Osteocyte (in vitro differentiated cells): ENCODE measurements around the gene TMEM44. TPM values are rescaled to one million over a fixed set of nuclear protein-coding genes. Genes with fewer than 3 reads are reported as not detected.
A peak's percentile ranks its signal among the peaks of the same experiment; 100 is the strongest.

Experiments
- DNase-seq: peaks from one replicate; pipeline ENCODE4 v3.0.0; 2021; ENCODE audit warnings: mixed read lengths; ENCODE audit not compliant: unreplicated experiment; ENCODE audit errors: extremely low spot score
- H3K27ac Mint-ChIP-seq: one replicate; pipeline ENCODE4 v1.8.0; 2021; ENCODE audit warnings: mild to moderate bottlenecking, mixed read lengths; ENCODE audit not compliant: unreplicated experiment
- H3K27me3 Mint-ChIP-seq: one replicate; pipeline ENCODE4 v1.8.0; 2021; ENCODE audit warnings: mixed read lengths; ENCODE audit not compliant: unreplicated experiment
- H3K36me3 Mint-ChIP-seq: one replicate; pipeline ENCODE4 v1.8.0; 2021; ENCODE audit warnings: mixed read lengths; ENCODE audit not compliant: unreplicated experiment
- H3K4me1 Mint-ChIP-seq: one replicate; pipeline ENCODE4 v1.8.0; 2021; ENCODE audit warnings: mixed read lengths; ENCODE audit not compliant: unreplicated experiment
- H3K4me3 Mint-ChIP-seq: one replicate; pipeline ENCODE4 v1.8.0; 2021; ENCODE audit warnings: mild to moderate bottlenecking, moderate library complexity, mixed read lengths; ENCODE audit not compliant: unreplicated experiment
- H3K9me3 Mint-ChIP-seq: one replicate; pipeline ENCODE4 v1.8.0; 2021; ENCODE audit warnings: mixed read lengths; ENCODE audit not compliant: unreplicated experiment
- total RNA-seq: library from RNA; stranded (reverse); gene quantifications from 2 replicates; pipeline ENCODE4 v1.2.1, GENCODE V29; 2021
- TF ChIP-seq, protein P1 (sequence below): fragments of 200-600 bp; sonication (generic); IDR thresholded peaks from 2 replicates; pipeline ENCODE4 v1.5.0; 2021; ENCODE audit warnings: antibody characterized with exemption, mild to moderate bottlenecking, moderate library complexity

Gene TMEM44
- total RNA-seq, 1 donor from 2014 or later, result 27.9 TPM

DNA sequence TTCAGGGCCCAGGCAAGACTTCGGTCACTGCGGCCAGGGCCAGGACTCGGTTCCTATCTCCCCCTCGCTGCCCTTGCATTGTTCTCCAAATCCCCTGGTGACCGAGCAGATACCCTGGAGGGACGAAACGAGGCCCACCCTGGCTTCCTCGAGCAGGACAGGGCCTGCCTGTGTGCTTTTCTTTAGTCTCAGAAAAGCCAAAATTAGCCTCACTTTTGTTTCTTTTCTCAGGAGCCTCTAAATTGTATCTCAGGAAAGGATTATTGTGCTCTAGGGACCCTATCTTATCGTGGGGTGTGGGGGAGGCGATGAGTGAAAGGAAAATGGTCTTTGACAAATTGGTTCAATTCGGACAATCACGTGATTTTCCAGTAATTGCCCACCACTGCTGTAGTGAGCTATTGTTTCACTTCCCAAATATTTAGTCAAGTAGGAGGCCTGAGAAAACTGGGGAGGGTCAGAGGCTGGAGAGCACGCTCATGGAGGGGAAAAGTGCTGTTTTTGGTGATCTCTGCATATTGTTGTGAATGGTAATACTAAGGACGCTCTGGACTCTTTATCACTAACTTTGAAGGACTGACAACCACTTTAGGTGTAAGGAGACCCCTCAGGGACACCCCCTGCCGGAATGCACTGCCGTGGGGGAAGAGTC lies 61.6 kb downstream of the TMEM44 start:
- no peak for DNase-seq
- Mint-ChIP-seq H3K4me3 (no peak overlapping the region), H3K9me3 (no peaks in the 10 kb centered on the region), H3K27me3 (no peaks in the 10 kb centered on the region), H3K4me1 (peaks cover 37% of the 10 kb centered on the region), H3K36me3 (no peaks in the 10 kb centered on the region), H3K27ac (peak overlapping the region; percentile 85)
- TF ChIP-seq, protein P1, sequence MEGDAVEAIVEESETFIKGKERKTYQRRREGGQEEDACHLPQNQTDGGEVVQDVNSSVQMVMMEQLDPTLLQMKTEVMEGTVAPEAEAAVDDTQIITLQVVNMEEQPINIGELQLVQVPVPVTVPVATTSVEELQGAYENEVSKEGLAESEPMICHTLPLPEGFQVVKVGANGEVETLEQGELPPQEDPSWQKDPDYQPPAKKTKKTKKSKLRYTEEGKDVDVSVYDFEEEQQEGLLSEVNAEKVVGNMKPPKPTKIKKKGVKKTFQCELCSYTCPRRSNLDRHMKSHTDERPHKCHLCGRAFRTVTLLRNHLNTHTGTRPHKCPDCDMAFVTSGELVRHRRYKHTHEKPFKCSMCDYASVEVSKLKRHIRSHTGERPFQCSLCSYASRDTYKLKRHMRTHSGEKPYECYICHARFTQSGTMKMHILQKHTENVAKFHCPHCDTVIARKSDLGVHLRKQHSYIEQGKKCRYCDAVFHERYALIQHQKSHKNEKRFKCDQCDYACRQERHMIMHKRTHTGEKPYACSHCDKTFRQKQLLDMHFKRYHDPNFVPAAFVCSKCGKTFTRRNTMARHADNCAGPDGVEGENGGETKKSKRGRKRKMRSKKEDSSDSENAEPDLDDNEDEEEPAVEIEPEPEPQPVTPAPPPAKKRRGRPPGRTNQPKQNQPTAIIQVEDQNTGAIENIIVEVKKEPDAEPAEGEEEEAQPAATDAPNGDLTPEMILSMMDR, result no peak

GRCh38 chr3:194570898-194571297 lies 62.3 kb downstream of the TMEM44 start:
- H3K27ac Mint-ChIP-seq, result no peak overlapping the region
- DNase-seq, result no peak
- peaks cover 44% of the 10 kb centered on the region for H3K4me1 Mint-ChIP-seq
- TF ChIP-seq, protein P1, result no peak
- no peaks in the 10 kb centered on the region for H3K9me3 Mint-ChIP-seq
- H3K36me3 Mint-ChIP-seq, result no peaks in the 10 kb centered on the region
- no peaks in the 10 kb centered on the region for H3K27me3 Mint-ChIP-seq
- H3K4me3 Mint-ChIP-seq, result no peak overlapping the region

DNA sequence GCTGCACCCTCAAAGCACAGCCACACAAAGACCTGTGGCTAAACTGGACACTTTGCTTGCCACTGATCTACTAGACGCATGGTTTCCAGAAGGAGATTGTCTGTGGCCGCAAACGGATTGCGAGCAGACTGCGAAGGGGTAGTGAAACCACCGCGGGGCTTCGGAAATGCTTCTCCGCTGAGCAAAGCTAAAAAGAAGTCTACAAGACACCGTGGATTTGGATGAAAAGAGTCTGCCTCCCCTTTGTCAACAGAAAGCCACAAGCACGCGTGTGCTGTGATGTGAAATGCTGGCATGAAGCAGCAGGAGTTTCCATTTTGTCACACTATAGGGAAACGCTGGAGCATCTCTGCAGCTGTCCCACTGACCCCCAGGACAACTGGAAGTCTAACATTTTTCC lies 63.0 kb downstream of the TMEM44 start:
- peaks cover 47% of the 10 kb centered on the region for H3K4me1 Mint-ChIP-seq
- no peak for DNase-seq
- no peaks in the 10 kb centered on the region for H3K27me3 Mint-ChIP-seq
- no peaks in the 10 kb centered on the region for H3K36me3 Mint-ChIP-seq
- TF ChIP-seq, protein P1, result no peak
- H3K9me3 Mint-ChIP-seq, result no peaks in the 10 kb centered on the region
- no peak overlapping the region for H3K27ac Mint-ChIP-seq
- H3K4me3 Mint-ChIP-seq, result no peak overlapping the region

DNA sequence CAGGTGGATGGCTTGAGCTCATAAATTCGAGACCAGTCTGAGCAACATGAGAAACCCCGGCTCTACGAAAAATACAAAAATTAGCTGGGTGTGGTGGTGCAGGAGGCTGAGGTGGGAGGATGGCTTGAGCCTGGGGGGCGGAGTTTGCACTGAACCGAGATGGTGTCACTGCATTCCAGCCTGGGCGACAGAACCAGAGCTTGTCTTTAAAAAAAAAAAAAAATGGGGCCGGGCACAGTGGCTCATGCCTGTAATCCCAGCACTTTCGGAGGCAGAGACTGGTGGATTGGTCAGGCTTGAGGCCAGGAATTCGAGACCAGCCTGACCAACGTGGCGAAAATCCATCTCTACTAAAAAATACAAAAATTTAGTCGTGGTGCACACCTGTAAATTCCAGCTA lies 64.0 kb downstream of the TMEM44 start:
- no peak for DNase-seq
- Mint-ChIP-seq H3K27ac (no peak overlapping the region), H3K27me3 (no peaks in the 10 kb centered on the region), H3K9me3 (no peaks in the 10 kb centered on the region), H3K4me3 (no peak overlapping the region), H3K36me3 (no peaks in the 10 kb centered on the region), H3K4me1 (peaks cover 47% of the 10 kb centered on the region)
- TF ChIP-seq, protein P1, result no peak

DNA sequence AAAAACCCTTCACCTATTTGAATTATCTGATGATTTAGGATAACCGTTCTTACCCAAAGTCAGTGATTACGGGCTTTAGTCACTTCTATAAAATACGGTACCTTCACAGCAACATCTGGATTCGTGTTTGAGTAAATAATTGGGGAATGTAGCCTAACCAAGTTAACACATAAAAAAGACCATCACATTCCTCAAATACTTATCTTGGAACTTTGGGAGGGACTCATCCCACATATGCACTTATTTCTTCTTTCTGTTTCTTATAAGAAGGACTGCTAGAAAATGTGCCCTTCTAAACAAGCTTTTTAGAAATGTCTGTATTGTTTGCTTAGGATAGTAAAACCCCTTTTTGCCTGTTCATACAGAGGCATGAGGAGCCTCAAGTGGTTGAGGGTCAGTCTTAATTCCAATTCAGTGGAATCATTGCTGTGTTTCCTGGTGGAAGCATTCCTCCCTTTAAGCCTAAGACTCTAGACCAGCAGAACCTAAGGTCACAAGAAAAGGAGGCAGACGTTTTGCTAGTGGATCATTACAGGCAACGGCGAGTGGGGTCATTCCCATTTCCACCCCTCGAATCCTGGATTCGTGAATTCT lies 67.5 kb downstream of the TMEM44 start:
- peak overlapping the region; percentile 61 for H3K27ac Mint-ChIP-seq
- DNase-seq, result no peak
- peaks cover 21% of the 10 kb centered on the region for H3K4me1 Mint-ChIP-seq
- no peaks in the 10 kb centered on the region for H3K27me3 Mint-ChIP-seq
- no peaks in the 10 kb centered on the region for H3K9me3 Mint-ChIP-seq
- TF ChIP-seq, protein P1, result no peak
- no peak overlapping the region for H3K4me3 Mint-ChIP-seq
- H3K36me3 Mint-ChIP-seq, result no peaks in the 10 kb centered on the region
